Right hindlimb (tissue), 1 donor: Measurements from ENCODE around the gene KAT6B.
A peak's percentile ranks its signal among the peaks of the same experiment; 100 is the strongest.

Source experiments
- DNase-seq: peaks from one replicate; pipeline ENCODE4 v3.0.0-alpha.2; 2018

KAT6B gene

DNA sequence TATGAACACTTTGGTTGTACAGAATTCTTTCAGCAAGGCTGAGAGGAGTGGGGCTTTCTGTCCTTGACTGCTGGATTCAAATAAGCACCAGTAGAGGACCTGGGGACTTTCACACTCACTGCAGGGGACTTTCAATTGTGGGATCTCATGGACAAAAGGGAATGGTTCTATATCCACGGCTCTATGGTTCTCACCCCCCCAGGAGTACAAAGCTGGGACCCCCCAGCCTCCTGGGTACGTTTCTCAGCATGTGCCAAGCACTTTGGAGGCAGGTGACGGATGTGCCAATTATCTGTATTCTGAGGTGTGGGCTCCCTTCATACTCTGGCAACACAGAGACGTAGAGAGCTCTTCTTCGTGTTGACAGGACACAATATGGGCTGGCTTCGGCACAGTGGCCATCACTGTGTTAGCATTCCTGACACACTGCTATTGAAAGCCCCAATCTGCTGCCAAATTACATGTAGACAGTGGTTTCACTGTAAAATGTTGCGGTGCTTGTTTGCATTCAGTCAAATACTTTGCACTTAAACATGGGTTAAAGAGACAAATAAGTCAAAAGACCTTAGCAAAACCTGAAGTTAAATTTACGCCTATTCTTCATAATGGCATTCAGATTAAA lies 192.4 kb downstream of the KAT6B start:
- DNase-seq: no peak

DNA sequence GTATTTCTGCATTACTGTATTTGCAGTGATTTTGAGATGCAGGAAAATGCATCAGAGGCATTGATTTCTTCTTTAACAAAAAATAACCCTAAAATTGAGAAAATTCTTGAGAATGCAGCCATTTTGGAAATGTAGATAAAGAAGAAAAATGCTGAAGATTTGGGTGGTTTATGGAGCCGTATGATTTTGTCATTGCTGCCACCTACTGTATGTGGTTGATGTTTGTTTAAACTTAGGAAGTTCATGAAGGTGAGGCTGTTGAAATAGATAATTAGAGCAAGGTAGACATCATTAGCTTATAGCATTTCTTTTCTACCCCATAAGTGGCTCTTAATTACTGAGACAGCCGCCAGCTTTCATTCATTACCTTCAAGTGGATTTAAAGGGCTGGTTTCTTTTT lies 193.0 kb downstream of the KAT6B start:
- no peak for DNase-seq

DNA sequence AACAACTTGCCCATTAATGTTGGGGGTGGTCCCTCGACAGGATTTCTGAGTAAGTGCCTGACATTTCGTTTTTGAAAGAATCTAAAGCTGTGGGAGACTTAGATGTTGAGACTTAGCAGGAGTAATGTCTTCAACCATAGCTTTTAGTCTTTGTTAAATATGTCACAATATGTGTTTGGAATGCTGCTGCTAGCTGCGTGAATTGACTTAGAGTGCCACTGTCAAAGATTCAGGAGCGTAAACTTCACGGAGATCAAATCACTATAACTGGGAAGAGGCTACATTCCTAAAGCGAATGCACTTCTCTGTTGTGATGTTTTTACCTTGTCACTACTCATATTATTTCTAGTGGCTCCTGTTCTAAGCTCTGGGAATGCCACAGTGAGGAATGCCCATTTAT lies 193.8 kb downstream of the KAT6B start:
- DNase-seq: no peak

DNA sequence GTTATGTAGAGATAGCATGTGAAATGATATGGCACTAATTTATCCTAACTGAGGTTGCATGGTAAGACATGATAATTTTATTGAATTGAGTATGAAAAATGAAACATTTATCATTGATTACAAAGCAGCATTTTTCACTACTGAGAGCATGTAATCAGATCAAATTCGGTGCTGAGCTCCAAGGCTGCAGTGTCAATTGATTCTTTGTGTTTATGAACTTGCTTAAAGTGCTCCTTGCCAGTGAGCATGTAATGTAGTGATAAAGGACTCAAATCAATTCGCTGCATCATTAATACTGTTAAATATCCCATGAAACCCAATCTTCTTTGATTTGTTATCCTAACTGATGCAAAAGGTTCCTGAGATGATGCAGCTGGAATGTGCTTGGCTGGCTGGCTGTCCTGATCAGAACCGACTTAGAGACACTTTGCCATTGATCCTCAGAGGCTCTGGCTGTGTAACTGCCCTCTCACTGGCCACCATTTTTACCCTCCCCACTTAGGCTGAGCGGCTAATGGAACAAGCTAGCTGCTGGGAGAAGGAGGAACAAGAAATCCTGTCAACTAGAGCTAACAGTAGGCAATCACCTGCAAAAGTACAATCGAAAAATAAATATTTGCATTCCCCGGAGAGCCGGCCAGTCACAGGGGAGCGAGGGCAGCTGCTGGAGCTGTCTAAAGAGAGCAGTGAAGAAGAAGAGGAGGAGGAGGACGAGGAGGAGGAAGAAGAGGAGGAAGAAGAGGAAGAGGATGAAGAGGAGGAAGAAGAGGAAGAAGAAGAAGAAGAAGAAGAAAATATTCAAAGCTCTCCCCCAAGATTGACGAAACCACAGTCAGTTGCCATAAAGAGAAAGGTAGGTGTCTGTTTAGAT lies 195.2 kb downstream of the KAT6B start:
- DNase-seq: no peak

DNA sequence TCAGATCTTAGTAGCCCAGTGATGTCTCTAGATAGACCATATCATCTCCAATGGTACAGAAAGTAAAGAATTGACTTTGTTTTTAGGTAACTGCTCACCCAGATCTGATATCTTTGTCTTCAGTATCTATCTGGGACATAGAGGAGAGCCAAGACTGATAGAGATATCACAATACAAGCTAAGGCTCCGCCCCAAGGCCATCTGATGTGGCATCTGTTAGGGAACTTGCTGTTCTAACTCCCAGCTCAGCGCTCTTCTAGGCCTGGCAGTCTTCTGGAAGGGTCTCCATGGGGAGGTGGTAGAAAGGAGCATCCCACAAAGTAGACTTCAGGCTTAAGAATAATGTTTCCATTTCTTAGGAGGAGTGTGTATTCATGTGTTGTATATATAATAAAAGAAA lies 196.7 kb downstream of the KAT6B start:
- DNase-seq: no peak

DNA sequence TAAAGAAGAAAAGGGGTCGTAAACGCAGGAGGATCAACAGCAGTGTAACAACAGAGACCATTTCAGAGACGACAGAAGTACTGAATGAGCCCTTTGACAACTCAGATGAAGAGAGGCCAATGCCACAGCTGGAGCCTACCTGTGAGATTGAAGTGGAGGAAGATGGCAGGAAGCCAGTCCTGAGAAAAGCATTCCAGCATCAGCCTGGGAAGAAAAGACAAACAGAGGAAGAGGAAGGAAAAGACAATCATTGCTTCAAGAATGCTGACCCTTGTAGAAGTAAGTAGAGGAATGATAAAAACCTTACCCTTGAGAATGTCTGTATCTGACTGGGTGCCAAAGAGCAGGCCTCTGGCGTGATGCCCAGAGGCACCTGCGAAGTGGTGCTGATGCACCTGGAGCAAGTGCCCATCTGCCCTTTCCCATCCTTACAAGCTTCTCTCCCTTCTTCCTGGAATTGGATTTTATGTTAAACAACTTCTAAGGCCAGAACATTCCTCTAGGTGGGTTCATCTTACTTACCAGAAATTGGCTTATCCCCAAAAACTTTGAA lies 198.6 kb downstream of the KAT6B start:
- DNase-seq: no peak

DNA sequence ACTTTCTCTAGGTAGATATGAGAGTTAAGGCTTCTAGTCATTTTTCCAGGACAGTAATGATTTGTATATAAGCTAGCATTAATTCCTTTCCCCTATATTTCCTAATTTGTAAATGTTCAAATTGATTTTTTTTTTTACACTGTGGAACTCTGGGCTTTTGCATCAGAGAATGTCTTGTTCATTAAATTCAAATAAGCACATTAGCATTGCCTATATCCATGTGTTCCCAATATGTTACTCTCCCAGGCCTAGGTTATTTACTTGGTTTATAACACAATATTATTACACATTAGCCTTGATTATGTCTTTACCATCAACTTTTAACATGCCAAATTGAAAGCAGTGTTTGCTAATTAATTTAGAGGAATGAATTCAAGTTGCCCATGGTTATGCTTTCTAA lies 201.6 kb downstream of the KAT6B start:
- DNase-seq: no peak

DNA sequence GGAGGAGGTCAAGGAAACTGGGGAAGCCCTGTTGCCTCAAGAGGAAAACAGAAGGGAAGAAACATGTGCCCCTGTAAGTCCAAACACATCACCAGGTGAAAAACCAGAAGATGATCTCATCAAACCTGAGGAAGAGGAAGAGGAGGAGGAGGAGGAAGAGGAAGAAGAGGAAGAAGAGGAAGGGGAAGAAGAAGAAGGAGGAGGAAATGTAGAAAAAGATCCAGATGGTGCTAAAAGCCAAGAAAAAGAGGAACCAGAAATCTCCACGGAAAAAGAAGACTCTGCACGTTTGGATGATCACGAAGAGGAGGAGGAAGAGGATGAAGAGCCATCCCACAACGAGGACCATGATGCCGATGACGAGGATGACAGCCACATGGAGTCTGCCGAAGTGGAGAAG lies 202.3 kb downstream of the KAT6B start:
- no peak for DNase-seq

DNA sequence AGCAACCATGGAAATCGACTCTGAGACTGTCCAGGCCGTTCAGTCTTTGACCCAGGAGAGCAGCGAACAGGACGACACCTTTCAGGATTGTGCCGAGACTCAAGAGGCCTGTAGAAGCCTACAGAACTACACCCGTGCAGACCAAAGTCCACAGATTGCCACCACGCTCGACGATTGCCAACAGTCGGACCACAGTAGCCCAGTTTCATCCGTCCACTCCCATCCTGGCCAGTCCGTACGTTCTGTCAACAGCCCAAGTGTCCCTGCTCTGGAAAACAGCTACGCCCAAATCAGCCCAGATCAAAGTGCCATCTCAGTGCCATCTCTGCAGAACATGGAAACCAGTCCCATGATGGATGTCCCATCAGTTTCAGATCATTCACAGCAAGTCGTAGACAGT lies 203.0 kb downstream of the KAT6B start:
- DNase-seq: no peak

DNA sequence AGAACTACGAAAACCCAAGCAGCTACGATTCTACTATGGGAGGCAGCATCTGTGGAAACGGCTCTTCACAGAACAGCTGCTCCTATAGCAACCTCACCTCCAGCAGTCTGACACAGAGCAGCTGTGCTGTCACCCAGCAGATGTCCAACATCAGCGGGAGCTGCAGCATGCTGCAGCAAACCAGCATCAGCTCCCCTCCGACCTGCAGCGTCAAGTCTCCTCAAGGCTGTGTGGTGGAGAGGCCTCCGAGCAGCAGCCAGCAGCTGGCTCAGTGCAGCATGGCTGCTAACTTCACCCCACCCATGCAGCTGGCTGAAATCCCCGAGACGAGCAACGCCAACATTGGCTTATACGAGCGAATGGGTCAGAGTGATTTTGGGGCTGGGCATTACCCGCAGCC lies 203.5 kb downstream of the KAT6B start:
- peak; percentile 70 for DNase-seq

DNA sequence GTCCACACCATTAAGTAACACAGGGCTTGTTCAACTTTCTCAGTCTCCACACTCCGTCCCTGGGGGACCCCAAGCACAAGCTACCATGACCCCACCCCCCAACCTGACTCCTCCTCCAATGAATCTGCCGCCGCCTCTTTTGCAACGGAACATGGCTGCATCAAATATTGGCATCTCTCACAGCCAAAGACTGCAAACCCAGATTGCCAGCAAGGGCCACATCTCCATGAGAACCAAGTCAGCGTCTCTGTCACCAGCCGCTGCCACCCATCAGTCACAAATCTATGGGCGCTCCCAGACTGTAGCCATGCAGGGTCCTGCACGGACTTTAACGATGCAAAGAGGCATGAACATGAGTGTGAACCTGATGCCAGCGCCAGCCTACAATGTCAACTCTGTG lies 204.0 kb downstream of the KAT6B start:
- no peak for DNase-seq

DNA sequence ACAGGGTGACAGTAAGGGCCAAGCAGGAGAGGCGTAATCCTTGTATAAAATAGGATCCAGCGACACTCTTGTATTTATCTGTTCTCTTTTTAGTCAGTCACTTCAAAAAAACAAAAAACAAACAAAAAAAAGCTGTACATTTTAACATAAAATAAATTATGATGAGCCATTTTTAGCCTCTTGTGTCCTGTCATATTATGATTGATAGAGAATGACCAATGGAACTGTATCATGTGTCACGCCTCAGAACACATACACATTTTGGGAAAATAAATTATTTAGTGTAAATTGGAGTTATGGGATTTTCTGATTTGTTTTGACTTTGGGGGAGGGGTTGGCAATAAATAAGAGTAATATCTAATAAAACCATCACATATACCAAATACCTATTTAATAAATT lies 205.7 kb downstream of the KAT6B start:
- no peak for DNase-seq

DNA sequence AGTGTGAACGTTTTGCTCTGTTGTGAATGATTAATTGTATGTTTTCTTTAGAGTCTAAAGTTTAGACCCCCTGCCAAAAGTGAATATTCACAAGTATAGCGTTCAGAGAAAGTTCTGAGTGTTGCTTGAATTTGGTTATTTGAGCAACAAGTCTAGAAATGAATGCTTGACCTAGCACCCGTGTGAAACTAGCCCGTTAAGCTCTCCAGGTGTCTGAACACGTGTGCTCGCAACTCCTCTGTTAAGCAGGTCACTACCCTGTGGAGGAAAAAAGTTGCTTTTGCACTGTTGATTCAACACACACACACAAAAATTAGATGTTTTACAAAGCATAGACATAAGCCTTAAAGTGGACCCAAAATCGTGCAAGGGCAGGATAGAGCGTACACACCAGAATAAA lies 206.4 kb downstream of the KAT6B start:
- no peak for DNase-seq

DNA sequence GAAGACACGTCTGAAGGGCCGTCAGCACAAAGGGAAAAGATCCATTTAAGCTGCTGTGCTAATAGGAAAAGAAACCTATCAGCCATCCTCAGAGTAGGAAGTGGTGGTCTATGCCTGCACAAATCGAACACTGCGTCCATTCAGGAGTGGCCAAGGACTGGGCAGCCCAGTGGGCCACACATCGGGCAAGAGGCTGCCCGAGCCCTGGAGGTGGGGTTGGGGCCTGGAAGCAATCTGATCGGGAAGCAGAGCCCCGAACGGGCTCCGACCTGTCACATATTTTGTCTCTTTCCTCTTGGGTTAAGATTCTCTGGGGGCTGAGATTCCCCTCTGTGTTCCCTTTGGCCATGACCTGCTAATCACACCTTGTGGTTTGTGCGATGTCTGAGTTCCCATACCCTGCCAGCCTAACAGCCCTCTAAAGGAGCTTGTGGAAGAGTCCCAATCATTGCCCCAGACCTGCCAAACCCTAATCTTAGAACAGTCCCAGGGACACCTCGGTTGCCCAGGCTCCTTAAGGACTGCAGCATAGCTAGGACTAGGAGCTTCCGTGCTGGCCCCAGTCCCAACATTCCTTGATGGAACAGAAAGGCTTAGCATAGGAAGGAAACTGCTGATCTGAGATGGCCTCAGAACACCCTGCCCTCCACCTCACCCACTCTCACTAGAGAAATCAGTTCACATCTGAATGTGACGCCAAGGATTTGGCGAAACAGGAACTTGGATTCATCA lies 207.2 kb downstream of the KAT6B start:
- DNase-seq: no peak

DNA sequence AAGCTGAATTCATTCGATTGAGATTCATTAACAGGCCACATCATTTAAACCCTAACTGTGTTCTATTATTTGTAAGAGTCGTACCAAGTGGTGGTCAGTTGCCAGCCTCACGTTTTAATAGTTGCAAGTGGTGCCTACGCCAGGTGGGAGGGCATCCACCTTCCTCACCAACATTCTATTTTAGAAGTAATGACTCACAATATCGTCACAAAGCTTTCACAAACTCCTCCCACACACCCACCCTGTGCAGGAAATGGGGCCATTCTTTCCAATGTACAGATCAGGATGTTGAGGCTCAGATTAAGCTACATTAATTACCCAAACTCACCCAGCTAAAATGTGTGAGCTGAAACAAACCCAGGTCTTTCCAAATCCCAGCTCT lies 207.7 kb downstream of the KAT6B start:
- DNase-seq: no peak

DNA sequence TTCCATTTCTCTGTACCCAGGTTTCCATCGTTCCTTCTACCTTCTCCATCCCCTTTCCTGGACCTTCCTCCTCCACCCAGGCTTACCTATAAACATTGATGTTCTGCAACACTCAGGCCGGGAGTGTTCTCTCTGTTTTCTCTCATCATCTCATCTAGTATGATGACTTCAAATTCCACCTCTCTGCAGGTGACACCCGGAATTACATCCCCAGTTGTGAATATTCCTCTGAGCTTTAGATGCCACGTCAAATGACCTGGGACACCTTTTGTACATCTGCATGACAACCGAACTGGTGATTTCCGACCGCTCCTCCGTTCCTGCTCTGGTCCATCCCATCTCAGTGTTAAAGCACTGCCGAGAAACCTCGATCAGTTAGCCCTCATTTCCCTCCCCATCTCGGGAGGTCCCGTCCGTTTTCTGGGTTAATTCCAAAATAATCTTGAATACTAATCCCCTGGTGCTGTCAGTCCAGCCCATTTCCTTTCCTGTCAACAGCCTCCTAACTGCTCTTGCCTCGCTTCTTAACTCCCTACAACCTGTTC lies 208.4 kb downstream of the KAT6B start:
- no peak for DNase-seq

DNA sequence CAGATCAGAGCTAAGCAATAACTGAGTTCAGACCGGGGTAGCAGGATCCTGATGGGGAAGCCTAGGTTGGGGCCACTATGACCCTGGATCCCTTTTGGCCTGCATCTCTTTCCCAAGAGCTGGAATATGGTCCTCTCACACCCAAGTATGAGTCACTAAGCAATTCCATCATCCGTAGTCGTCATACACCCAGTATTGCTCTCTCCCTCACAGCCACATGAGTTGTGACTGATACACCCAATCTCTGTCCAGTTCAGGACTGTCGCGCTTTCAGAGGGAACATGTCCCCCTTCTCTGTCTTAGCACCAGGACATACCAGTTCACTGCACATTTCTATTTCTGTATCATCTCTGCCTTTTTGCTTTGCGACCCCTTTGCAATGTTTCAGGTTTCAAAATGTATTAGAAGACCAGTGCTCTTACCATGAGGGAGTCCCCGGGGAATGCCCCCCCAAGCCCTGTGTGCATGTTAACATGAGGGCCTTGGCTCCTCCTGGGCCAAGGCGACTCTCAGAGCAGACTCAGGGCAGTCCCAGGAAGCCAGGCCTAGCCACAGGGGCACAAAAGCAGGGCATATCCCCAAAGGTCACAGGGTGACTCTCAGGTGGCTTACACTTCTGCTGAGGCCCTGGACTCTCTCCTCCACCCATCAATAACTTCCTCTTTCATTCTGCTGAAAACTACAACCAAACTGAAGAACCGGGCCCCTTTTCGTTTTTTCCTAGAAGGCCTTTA lies 209.7 kb downstream of the KAT6B start:
- DNase-seq: no peak

DNA sequence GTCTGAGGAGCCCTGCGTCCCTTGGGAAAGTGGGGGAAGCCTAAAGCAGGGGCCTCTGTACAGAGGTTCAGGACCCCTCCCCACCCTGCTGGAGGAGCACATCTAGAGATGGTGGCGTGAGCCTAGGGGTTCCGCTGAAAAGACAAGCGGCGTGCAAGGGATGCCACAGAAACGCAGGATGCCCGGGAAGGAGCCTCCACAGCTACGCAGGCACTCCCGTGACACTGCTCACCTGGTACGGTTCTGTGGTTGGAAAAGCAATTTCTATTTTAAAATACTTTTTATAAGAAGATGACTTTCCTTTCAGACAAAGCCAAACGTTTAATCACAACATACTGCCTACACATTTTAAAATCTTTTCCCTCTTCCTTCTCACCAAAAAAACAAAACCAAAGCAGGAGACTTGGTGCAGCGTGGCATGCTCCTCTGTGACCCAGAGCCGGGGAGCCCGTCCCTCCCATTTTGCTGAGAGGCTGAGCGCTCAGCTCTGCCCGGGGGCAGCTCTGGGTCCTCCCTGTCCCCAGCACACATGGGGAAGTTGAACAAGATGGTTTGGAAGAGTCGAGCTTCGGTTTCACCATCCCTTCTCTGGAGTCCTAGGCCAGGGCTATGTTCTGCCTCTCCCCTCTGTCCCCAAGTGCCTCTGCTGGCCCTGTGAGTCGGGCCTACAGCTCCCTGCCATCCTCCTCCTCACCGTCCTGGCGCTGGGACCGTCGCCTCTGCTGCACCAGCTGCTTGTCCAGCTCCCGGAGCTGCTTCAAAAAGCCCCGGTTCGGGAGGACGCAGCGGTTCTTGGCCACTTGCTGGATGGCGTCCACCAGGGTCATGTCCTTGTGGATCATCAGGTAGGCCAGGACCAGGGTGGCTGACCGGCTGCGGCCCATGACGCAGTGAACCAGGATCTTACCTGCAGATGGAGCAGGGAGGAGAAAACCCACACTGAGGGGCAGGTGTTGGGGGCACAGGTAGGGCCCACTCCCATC lies 211.1 kb downstream of the KAT6B start:
- no peak for DNase-seq

DNA sequence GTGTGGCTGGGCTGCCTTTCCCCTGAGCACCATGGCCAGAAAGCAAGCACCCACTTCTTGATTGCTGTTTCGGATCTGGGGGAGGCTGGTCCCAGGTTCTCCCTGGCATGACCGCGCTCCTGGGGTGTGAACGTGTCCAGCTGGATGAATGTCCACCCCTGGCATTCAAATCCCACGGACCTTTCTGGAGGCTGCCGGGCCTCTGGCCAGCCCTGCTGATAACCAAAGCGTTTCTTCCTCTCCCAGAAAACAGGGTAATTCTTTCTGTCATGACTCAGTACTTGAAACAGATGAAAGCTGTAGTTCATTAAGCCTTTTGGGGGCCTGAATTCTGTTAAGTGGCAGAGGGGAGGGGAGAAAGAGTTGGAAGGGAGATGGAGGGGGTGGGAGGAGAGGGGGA lies 211.9 kb downstream of the KAT6B start:
- no peak for DNase-seq

DNA sequence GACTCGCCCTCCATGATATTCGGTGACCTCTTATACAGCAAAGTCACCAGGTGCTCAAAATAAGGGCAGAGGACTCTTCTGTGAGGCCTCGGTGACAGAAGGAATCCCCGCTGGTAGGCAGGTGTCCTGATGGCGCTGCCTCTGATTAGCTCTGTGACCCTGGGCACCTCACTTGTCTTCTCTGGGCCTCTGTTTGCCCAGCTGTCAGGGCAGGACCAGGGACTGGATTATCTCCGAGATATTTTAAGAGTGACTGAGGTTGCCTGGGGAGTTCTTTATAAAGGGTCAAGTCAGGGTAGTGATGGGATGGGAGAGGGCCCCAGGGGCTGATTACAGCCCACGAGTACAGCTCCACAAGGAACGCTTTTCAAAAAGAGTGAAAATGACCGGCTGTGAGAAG lies 214.2 kb downstream of the KAT6B start:
- no peak for DNase-seq

DNA sequence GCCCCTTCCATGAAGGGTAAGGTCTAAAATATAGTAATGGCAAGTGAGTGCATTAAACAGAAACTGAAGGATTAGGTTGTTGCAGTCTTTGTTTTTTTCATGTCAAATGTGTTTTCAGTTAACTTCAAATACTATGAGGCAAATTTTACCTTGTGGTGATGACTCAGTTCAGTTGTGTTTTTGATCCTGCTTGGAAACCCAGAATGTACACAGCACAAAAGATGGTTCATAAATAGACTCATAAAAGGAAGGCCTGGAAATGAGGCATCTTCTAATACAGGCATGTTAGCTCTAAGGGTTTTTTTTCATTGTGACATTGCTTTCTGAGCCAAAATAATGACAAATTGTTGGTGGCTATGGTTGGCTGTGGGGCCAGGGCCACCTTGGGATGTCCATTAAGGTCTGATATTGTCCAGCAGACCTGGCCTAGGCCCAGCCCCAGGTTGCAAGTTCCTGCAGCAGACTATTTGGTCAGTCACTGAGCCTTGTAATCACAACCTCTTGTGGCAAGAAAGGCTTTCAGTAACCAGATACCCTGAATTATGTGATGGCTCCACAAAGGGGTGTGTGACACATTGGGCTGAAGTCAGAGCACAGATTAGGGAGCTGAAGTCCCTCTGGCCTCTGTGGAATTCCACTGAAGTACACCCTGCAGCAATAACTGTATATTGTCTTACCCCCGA lies 216.0 kb downstream of the KAT6B start:
- no peak for DNase-seq
